HG03575 (cell line): ENCODE data around the gene ZNF423.

Source experiments
- ATAC-seq: cut with Tn5 transposase; IDR thresholded peaks from one replicate; pipeline ENCODE4 v1.9.1; 2021; ENCODE audit not compliant: unreplicated experiment, insufficient number of reproducible peaks, low FRiP score; ENCODE audit errors: extremely low read depth

Gene ZNF423

GRCh38 chr16:49744244-49745220, 111.4 kb downstream of the ZNF423 start:
- no peak for ATAC-seq

GRCh38 chr16:49743658-49744057, 112.3 kb downstream of the ZNF423 start:
- no peak for ATAC-seq

GRCh38 chr16:49743203-49743464, 112.8 kb downstream of the ZNF423 start:
- no peak for ATAC-seq

DNA sequence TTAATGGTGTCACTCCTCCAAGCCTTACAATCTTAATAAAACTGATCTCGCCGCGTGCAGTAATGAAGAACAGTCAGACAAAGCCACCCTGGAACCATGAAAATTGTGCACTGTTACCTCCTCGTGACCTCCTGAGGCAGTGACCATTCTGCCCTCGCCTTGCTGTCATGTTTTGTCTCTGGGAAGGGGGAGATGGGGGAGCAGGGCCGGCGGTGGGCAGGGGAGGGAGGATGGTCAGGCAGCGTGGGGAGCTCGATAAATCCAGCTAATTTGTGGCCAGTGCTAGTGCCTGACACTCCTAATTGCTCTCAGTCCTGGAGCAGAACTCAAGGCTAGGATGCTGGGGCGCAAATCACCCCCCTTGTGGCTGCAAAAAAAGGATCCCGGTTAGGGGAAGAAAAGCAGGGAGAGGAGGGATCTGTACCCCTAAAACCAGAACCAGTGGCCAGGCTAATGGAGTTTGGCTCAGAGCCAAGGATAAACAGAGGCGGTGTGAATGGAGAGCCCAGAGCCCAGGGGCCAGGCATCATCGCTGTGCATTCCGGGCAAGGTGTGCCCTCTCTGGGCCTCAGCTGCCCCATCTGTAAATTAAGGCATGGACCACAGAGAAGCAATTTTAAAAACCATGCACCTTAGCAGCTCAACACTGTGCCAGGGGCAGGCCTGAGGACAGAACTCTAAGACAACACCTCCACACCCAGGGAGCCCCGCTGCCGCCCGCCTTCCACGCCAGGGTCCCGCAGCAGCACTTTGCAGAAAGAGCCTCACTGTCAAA, 113.3 kb downstream of the ZNF423 start:
- ATAC-seq, result no peak

DNA sequence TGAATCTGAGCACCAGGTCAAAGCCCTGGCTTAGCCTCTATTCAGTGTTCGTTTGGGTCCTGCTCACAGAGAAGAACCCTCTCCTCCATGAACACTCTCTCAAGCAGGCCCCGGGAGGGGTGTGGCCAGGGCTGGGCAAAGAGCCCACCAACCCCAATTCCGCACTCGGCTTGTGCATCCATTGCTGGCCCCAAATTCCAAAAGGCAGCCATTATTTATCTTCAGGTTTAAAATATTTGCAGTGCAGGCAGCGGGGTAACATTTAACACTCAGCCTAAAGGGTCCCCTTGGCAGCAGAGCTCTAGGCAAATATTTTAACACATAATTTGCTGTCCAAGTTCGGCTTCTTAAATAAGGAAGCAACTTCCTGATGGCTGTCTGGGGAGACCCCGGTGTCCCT, 115.7 kb downstream of the ZNF423 start:
- ATAC-seq, result no peak

DNA sequence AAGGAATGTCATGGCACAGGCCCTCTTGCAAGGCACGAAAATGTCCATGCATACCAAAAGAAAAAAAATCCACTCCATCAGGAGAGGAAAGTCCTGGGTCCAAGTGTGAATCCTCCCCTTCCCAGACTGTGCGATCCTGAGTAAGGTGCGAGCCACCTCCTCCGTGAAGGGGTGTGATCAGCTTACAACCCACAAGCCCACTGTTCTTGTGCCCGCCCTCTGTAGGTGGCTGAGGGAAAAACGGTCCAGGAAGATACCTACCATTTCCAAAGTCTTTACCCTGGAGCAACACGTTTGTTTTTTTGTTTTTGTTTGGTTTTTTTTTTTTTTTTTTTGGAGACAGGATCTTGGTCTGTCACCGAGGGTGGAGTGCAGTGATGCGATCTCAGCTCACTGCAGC, 116.5 kb downstream of the ZNF423 start:
- ATAC-seq, result no peak

GRCh38 chr16:49738832-49739231, 117.1 kb downstream of the ZNF423 start:
- ATAC-seq, result no peak

GRCh38 chr16:49738001-49738400, 117.9 kb downstream of the ZNF423 start:
- ATAC-seq, result no peak

- ATAC-seq, result no peak
These were observed 118.4 kb downstream of the ZNF423 start for GRCh38 chr16:49737541-49737940.

DNA sequence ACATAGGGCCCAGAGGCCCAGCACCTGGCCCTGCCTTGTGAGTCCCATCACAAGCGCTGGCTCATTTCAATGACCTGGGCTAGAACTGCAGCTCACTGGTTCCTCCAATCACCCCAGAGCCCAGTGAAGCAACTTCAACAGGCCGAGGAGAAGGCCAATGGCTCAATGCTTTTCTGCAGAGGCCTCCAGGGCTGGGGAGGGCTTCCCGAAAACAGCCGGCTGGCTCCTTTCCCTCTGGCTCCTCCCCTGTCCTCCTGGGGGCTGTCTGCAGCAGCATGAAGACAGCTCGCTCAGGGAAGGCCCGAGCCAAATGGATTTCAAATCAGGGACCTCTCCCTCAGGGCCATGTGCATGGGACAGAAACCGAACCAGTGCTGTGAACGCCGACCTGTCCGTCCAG, 121.6 kb downstream of the ZNF423 start:
- no peak for ATAC-seq

DNA sequence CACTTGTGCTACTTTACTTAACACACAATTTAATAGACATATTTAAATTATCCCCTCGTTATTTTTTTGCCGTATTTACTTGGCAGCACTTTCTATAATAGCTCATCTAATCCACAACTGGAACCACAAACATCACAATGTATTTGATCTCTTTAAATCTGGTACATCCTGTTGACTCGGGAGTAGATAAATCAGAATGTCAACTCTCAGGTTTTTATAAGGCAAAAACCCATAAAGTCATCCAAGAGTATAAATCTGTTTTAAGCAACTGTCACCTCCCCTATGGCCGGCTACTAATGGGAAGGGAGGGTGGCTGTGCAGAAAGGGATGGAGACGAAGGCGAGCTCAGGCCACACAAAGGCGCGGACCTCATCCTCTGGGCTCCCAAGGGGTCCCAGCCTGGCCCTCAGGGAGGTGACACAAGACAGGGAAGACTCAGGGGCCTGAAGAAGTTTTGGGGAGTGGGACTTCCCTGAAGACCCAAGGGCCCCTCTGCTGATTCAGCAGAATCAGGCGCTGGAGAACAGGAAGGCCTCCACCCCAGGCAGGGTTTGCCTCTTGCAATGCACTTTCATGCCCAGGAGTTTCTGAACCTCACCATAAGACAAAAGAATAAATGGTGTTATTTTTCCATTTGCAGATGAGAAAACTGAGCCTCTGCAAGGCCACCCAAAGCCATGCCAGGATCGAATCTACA, 122.5 kb downstream of the ZNF423 start:
- no peak for ATAC-seq

- ATAC-seq, result no peak
These were observed 124.0 kb downstream of the ZNF423 start for GRCh38 chr16:49731911-49732310.

GRCh38 chr16:49730772-49731171, 125.1 kb downstream of the ZNF423 start:
- ATAC-seq, result no peak

- no peak for ATAC-seq
These were observed 128.3 kb downstream of the ZNF423 start for GRCh38 chr16:49727611-49728010.

GRCh38 chr16:49726155-49726554, 129.8 kb downstream of the ZNF423 start:
- no peak for ATAC-seq

DNA sequence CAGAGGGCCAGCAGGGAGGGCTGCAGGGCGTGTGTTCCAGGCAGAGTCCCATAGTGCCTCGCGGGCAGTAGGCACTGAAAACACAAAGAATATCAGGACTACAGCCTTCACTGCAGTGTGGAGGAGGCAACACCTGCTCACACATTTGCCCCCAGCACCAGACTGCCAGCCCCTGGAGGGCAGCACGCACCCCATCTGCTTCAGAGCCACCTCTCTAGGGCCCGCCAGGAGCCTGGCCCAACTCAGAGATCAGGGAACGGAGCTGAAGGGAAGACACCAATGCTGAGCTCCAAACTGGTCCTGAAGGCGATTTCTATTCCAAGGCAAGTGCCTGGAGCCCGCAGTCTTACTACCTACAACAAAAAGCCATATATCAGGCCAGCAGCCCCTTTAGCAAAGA, 130.3 kb downstream of the ZNF423 start:
- no peak for ATAC-seq

DNA sequence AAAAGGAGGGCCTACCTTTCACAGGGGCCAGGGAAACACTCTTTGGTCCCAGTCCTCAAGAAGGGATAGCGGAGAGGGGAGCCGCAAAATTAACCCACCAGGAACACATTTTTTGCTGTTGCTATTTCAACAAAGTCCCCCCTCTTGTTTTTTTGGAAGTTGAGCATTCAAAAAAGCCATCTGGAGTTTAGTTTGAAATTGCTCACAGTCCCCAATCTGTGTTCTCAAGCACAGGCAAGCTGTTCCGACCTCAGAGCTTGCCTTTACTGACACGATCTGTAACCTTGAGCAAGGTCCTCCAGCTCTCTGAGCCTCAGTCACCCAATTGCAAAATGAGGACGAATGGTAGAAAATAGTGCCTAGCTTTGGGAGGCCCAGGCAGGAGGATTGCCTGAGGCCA, 131.1 kb downstream of the ZNF423 start:
- no peak for ATAC-seq

- no peak for ATAC-seq
These were observed 132.6 kb downstream of the ZNF423 start for GRCh38 chr16:49723310-49723709.

DNA sequence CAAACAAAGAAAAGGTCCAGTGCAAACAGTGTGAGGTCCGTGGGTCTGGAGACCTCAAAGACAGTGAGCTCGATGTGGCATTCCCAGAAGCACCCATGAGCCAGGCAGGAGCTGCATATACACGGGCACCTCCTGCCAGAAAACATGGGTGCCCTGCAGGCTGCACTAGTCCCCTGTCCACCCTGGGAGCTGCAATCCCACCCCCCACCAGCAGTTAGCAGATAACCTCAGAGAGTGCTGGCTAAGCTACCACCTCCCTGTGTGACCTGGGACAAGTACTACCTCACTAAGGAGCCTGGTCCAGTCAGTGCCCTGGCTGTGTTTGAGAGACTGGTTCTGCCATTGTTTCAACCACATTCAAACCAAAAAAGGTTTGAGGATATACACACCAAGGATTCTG, 135.7 kb downstream of the ZNF423 start:
- no peak for ATAC-seq

GRCh38 chr16:49717689-49718088, 138.2 kb downstream of the ZNF423 start:
- no peak for ATAC-seq
